HFFc6 (cell line): ENCODE results near the gene MX1. TPM values are rescaled to one million over a fixed set of nuclear protein-coding genes. Genes with fewer than 3 reads are reported as not detected.

Source experiments
- DNase-seq: peaks from one replicate; pipeline ENCODE4 v3.0.0-alpha.2; 2018
- H3K27ac Mint-ChIP-seq: 2 replicates; pipeline ENCODE4 v1.8.0; 2020; ENCODE audit warnings: mild to moderate bottlenecking, mixed read lengths
- H3K27me3 Mint-ChIP-seq: 2 replicates; pipeline ENCODE4 v1.8.0; 2021; ENCODE audit warnings: mild to moderate bottlenecking, moderate library complexity, mixed read lengths; ENCODE audit not compliant: insufficient read depth
- H3K36me3 Mint-ChIP-seq: 2 replicates; pipeline ENCODE4 v1.8.0; 2021; ENCODE audit warnings: low read depth, mixed read lengths
- H3K4me1 Mint-ChIP-seq: 2 replicates; pipeline ENCODE4 v1.8.0; 2020; ENCODE audit warnings: low read depth, mixed read lengths
- H3K4me3 Mint-ChIP-seq: 2 replicates; pipeline ENCODE4 v1.8.0; 2020; ENCODE audit warnings: mild to moderate bottlenecking, moderate library complexity, mixed read lengths
- H3K9me3 Mint-ChIP-seq: 2 replicates; pipeline ENCODE4 v1.8.0; 2020; ENCODE audit warnings: mild to moderate bottlenecking, mixed read lengths
- CTCF ChIP-seq: fragments of 200-600 bp; sonication (generic); IDR thresholded peaks from 2 replicates; pipeline ENCODE4 v1.5.0; 2021; ENCODE audit warnings: antibody characterized with exemption, mild to moderate bottlenecking
- total RNA-seq, 6 experiments: library from RNA; stranded (reverse); fragmentation: NEBNext Ultra II Directional; extraction: Animal tissue kit (Norgen Biotek cat#: 25700); gene quantifications; 2 replicates in 1 of 6; 3 replicates in 5 of 6; pipeline ENCODE4 v1.2.3, GENCODE V29; 2021

MX1 gene
- total RNA-seq, 6 experiments from 2014 or later: 0.61 to 1.2 (median 0.85) TPM

- Mint-ChIP-seq H3K27ac (no peak overlapping the region), H3K36me3 (no peaks in the 10 kb centered on the region), H3K4me3 (no peak overlapping the region), H3K27me3 (peaks cover 3% of the 10 kb centered on the region; the same call in 1 of the 2 replicates), H3K9me3 (no peaks in the 10 kb centered on the region), H3K4me1 (0 out of 2 replicates have a peak, but pooled peaks cover 5% of the 10 kb centered on the region)
- no peak for DNase-seq
- no peak for TF ChIP-seq CTCF
These were observed 32.1 kb downstream of the MX1 start for GRCh38 chr21:41458121-41458520.

GRCh38 chr21:41458559-41458958, 32.5 kb downstream of the MX1 start:
- Mint-ChIP-seq H3K9me3 (no peaks in the 10 kb centered on the region), H3K4me3 (no peak overlapping the region), H3K4me1 (0 out of 2 replicates have a peak, but pooled peaks cover 5% of the 10 kb centered on the region), H3K27ac (no peak overlapping the region), H3K27me3 (peaks cover 3% of the 10 kb centered on the region; the same call in 1 of the 2 replicates), H3K36me3 (no peaks in the 10 kb centered on the region)
- TF ChIP-seq CTCF: no peak
- DNase-seq: no peak

- H3K9me3 Mint-ChIP-seq: no peaks in the 10 kb centered on the region
- no peak for DNase-seq
- H3K36me3 Mint-ChIP-seq: peaks cover 5% of the 10 kb centered on the region; the same call in 1 of the 2 replicates
- no peak overlapping the region for H3K4me3 Mint-ChIP-seq
- 0 out of 2 replicates have a peak, but pooled peaks cover 5% of the 10 kb centered on the region for H3K4me1 Mint-ChIP-seq
- H3K27me3 Mint-ChIP-seq: peaks cover 3% of the 10 kb centered on the region; the same call in 1 of the 2 replicates
- H3K27ac Mint-ChIP-seq: no peak overlapping the region
- no peak for TF ChIP-seq CTCF
These were observed 34.0 kb downstream of the MX1 start for GRCh38 chr21:41459884-41460534.

GRCh38 chr21:41460578-41461527, 34.8 kb downstream of the MX1 start:
- peaks cover 5% of the 10 kb centered on the region; the same call in 1 of the 2 replicates for H3K36me3 Mint-ChIP-seq
- DNase-seq: peak; percentile 46
- H3K9me3 Mint-ChIP-seq: no peaks in the 10 kb centered on the region
- peaks cover 3% of the 10 kb centered on the region; the same call in 1 of the 2 replicates for H3K27me3 Mint-ChIP-seq
- TF ChIP-seq CTCF: peak; percentile 82
- 0 out of 2 replicates have a peak, but pooled peaks cover 5% of the 10 kb centered on the region for H3K4me1 Mint-ChIP-seq
- H3K27ac Mint-ChIP-seq: no peak overlapping the region
- H3K4me3 Mint-ChIP-seq: peak overlapping the region; percentile 49; the same call in 1 of the 2 replicates

GRCh38 chr21:41465176-41465781, 39.2 kb downstream of the MX1 start:
- Mint-ChIP-seq H3K4me1 (peaks cover 20% of the 10 kb centered on the region), H3K27me3 (peaks cover 19% of the 10 kb centered on the region), H3K36me3 (peaks cover 5% of the 10 kb centered on the region; the same call in 1 of the 2 replicates), H3K27ac (no peak overlapping the region), H3K9me3 (no peaks in the 10 kb centered on the region), H3K4me3 (no peak overlapping the region)
- TF ChIP-seq CTCF: no peak
- no peak for DNase-seq
